Loucy (cell line): ENCODE results near the gene PUM2.

Experiments
- H2AFZ ChIP-seq: fragments of 200-600 bp; sonication (generic); 2 replicates; pipeline ENCODE4 v1.6.0; 2016; ENCODE audit warnings: antibody characterized with exemption, mild to moderate bottlenecking, low read length, moderate library complexity
- H3F3A ChIP-seq: fragments of 200-600 bp; 2 replicates; pipeline ENCODE4 v1.6.0; 2016; ENCODE audit warnings: antibody characterized with exemption, low read depth, mild to moderate bottlenecking
- H3K27me3 ChIP-seq: fragments of 200-600 bp; sonication (generic); 2 replicates; pipeline ENCODE4 v1.6.1; 2014; ENCODE audit warnings: low read length, mild to moderate bottlenecking; ENCODE audit not compliant: insufficient read depth, poor library complexity, severe bottlenecking
- H3K36me3 ChIP-seq: fragments of 200-600 bp; sonication (generic); 2 replicates; pipeline ENCODE4 v1.6.1; 2016; ENCODE audit warnings: low read length; ENCODE audit not compliant: insufficient read depth
- H3K4me1 ChIP-seq: fragments of 200-600 bp; sonication (generic); 2 replicates; pipeline ENCODE4 v1.5.1; 2014; ENCODE audit warnings: low read length, mild to moderate bottlenecking; ENCODE audit not compliant: insufficient read depth, poor library complexity, severe bottlenecking
- H3K4me2 ChIP-seq: fragments of 200-600 bp; sonication (generic); 2 replicates; pipeline ENCODE4 v1.6.0; 2014; ENCODE audit warnings: antibody characterized with exemption, low read length, low read depth, mild to moderate bottlenecking; ENCODE audit not compliant: poor library complexity, severe bottlenecking
- H3K4me3 ChIP-seq: fragments of 200-600 bp; sonication (generic); 2 replicates; pipeline ENCODE4 v1.5.1; 2014; ENCODE audit warnings: low read length, mild to moderate bottlenecking, mixed read lengths; ENCODE audit not compliant: poor library complexity, severe bottlenecking
- H3K79me2 ChIP-seq: fragments of 200-600 bp; sonication (generic); 2 replicates; pipeline ENCODE4 v1.6.1; 2014; ENCODE audit warnings: low read length; ENCODE audit not compliant: insufficient read depth
- H3K9ac ChIP-seq: fragments of 200-600 bp; sonication (generic); 2 replicates; pipeline ENCODE4 v1.6.0; 2014; ENCODE audit warnings: mild to moderate bottlenecking, low read depth, low read length, moderate library complexity; ENCODE audit not compliant: poor library complexity, severe bottlenecking
- H3K9me2 ChIP-seq: fragments of 200-600 bp; sonication (generic); replicated peaks from 2 replicates; pipeline ENCODE4 v1.6.1; 2016; ENCODE audit warnings: low read depth, low read length, mixed read lengths
- H3K9me3 ChIP-seq: fragments of 200-600 bp; sonication (generic); 2 replicates; pipeline ENCODE4 v1.6.1; 2014; ENCODE audit warnings: mild to moderate bottlenecking, antibody characterized with exemption, low read length, low read depth; ENCODE audit not compliant: insufficient read depth
- H4K20me1 ChIP-seq: fragments of 200-600 bp; sonication (generic); 2 replicates; pipeline ENCODE4 v1.6.0; 2014; ENCODE audit warnings: antibody characterized with exemption, low read length, mild to moderate bottlenecking; ENCODE audit not compliant: insufficient read depth, poor library complexity, severe bottlenecking
- EZH2phosphoT487 ChIP-seq: fragments of 200-600 bp; IDR thresholded peaks from 2 replicates; pipeline ENCODE4 v1.6.1; 2018; ENCODE audit warnings: antibody characterized with exemption, mild to moderate bottlenecking, moderate library complexity, borderline replicate concordance
- TF ChIP-seq, protein P1 (sequence below): fragments of 200-600 bp; sonication (generic); conservative IDR thresholded peaks from 2 replicates; pipeline ENCODE4 v1.5.1; 2014; ENCODE audit warnings: mild to moderate bottlenecking, antibody characterized with exemption, low read length

The PUM2 gene

DNA sequence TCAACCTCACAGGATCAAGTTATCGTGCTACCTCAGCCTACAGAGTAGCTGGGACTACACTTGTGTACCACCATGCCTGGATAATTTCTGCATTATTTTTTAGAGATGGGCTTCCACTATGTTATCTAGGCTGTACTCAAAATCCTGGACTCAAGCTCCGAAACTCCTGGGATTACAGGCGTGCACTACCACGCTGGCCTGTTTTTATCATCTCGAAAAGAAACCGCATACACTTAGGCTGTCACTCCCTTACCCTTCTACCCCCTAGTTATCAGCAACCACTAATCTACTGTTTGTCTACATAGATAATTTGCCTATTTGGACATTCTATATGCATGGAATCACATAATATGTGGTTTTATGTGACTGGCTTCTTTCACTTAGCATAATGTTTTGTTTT is 8.5 kb upstream of the PUM2 start:
- Histone ChIP-seq H4K20me1 (no peaks in the 10 kb centered on the region), H3K4me3 (no peak overlapping the region), H3K9me2 (no peaks in the 10 kb centered on the region), H3K9me3 (no peaks in the 10 kb centered on the region), H3K4me1 (no peaks in the 10 kb centered on the region), H3K27me3 (no peaks in the 10 kb centered on the region), H3K79me2 (no peaks in the 10 kb centered on the region), H3K4me2 (no peak overlapping the region), H3K36me3 (no peaks in the 10 kb centered on the region), H3F3A (no peaks in the 10 kb centered on the region), H2AFZ (no peak overlapping the region), H3K9ac (no peak overlapping the region)
- TF ChIP-seq, protein P1, sequence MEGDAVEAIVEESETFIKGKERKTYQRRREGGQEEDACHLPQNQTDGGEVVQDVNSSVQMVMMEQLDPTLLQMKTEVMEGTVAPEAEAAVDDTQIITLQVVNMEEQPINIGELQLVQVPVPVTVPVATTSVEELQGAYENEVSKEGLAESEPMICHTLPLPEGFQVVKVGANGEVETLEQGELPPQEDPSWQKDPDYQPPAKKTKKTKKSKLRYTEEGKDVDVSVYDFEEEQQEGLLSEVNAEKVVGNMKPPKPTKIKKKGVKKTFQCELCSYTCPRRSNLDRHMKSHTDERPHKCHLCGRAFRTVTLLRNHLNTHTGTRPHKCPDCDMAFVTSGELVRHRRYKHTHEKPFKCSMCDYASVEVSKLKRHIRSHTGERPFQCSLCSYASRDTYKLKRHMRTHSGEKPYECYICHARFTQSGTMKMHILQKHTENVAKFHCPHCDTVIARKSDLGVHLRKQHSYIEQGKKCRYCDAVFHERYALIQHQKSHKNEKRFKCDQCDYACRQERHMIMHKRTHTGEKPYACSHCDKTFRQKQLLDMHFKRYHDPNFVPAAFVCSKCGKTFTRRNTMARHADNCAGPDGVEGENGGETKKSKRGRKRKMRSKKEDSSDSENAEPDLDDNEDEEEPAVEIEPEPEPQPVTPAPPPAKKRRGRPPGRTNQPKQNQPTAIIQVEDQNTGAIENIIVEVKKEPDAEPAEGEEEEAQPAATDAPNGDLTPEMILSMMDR = no peak
- no peak for TF ChIP-seq EZH2phosphoT487

DNA sequence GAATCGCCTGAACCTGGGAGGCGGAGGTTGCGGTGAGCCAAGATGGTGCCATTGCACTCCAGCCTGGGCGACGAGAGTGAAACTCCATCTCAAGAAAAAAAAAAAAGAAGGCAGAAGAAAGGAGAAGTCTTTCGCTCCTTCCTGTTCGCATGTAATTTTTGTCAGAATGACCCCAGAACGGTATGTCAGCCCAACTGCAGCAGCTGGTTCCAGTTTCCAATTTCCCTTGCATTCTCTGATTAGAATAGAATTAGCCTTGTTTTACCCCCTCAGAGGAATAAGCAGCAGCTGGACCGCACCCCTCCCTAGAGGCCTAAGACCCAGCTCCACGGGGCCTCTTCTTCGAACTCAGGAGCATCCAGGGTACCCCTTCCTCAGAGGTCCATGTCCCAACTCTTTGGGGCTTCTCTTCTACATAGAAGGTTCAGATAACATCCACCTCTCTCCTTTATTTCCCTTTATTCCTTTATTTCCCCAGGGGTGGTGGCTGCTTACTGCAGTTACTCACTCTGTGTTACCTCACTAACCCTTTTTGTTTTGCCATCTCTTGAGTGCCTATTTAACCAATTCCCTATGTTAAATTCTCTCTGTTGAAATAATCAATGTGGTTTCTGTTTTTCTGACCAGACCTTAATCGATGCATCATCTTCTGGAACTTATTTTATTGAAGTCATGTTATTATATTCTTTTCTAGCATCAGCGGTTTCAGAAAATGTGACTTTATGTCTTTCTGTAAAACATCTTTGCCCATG is 7.2 kb upstream of the PUM2 start:
- Histone ChIP-seq H3K4me3 (no peak overlapping the region), H3K9me2 (no peaks in the 10 kb centered on the region), H3K9ac (no peak overlapping the region), H3K4me1 (no peaks in the 10 kb centered on the region), H3K36me3 (no peaks in the 10 kb centered on the region), H3K9me3 (no peaks in the 10 kb centered on the region), H3K4me2 (no peak overlapping the region), H4K20me1 (no peaks in the 10 kb centered on the region), H2AFZ (no peak overlapping the region), H3K27me3 (no peaks in the 10 kb centered on the region), H3K79me2 (no peaks in the 10 kb centered on the region), H3F3A (no peaks in the 10 kb centered on the region)
- TF ChIP-seq EZH2phosphoT487 = no peak
- TF ChIP-seq, protein P1 = no peak

DNA sequence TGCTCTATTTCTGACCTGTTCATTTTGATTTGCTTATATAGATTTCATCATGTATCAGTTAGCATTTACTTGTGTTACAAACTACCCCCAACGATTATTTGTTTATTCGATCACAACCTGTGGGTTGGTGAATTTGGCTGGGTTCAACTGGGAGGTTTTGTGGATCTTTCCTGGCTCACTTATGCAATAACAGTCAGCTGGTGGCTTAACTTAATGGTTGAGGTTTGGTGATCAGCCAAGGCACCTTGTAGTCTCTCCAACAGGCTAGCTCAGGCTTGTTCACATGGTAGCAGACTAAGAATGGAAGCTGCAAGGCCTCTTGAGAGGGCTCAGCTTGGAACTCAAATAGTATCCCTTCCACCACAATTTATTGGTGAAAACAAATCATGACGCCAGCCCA is 5.4 kb upstream of the PUM2 start:
- no peaks in the 10 kb centered on the region; the same call in 1 of the 2 replicates for H3K79me2 ChIP-seq
- H3K4me3 ChIP-seq = no peak overlapping the region
- H4K20me1 ChIP-seq = no peaks in the 10 kb centered on the region
- TF ChIP-seq, protein P1 = no peak
- TF ChIP-seq EZH2phosphoT487 = no peak
- H3K9me3 ChIP-seq = no peaks in the 10 kb centered on the region
- peaks cover 15% of the 10 kb centered on the region for H3K4me1 ChIP-seq
- no peaks in the 10 kb centered on the region for H3K9me2 ChIP-seq
- no peaks in the 10 kb centered on the region for H3K36me3 ChIP-seq
- H3K4me2 ChIP-seq = no peak overlapping the region
- H3K27me3 ChIP-seq = no peaks in the 10 kb centered on the region
- H2AFZ ChIP-seq = no peak overlapping the region
- peaks cover 4% of the 10 kb centered on the region; the same call in 1 of the 2 replicates for H3F3A ChIP-seq
- H3K9ac ChIP-seq = no peak overlapping the region
